CD4-positive, alpha-beta T cell treated with Interleukin-17A for 4 hours (primary cell): Measurements from ENCODE around the gene KIF16B.
"Not testable (repeated sequence)": the region's sequence is repeated elsewhere in the genome, so short reads cannot be mapped to it uniquely, and the experiment has no call there.

Source experiments
- DNase-seq: peaks from one replicate; pipeline ENCODE4 v3.0.0-alpha.2; 2020; ENCODE audit warnings: mixed read lengths

The KIF16B gene

DNA sequence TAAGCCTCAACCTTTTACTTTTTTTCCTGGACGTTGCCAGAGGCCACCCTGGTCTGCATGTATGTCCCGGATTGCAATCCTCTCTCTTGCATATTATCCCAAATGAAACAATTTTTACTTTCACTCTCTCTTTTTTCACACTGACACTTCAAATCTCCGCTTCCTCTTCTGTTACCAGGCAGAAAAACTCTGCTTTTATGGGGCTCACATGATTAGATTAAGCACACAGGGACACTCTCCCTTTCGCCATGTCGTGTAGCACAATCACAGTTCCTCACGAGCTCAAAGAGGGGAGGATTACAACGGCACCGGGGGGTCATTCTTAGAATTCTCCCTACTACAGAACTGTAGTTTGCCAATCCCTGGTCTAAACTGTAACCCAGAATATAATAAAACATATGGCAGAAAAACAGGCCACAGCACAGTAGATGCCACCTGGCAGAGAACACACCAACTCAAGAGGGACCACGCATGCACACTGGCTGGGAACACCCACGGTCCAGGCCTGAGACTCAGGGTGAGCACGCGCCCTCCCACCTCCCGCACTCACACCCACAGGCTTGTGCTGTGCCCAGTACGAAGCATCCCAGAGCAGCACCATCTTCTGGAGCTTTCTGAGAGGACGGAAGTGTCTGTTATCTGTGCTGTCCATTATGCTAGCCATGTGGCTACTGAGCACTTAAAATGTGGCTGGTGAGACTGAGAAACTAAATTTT lies 288.7 kb downstream of the KIF16B start:
- DNase-seq = no peak

DNA sequence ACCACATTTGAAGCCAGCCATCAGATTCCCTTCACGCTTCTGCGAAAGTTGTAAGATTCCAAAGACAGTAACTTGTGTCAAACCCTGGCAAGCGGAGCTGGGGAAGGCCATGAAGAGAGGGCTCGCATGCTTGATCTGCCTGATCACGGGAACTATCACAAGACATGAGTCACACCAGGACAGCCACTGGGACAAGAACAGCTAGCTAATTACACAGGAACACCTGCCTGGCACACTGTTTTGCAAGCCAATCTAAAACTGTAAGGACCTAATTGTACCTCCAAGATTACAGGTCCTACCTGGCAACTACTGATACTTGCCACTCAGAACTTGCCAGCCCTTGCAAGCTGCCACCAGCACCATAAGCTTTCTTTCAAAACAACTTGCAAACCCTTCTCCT lies 289.3 kb downstream of the KIF16B start:
- no peak for DNase-seq

DNA sequence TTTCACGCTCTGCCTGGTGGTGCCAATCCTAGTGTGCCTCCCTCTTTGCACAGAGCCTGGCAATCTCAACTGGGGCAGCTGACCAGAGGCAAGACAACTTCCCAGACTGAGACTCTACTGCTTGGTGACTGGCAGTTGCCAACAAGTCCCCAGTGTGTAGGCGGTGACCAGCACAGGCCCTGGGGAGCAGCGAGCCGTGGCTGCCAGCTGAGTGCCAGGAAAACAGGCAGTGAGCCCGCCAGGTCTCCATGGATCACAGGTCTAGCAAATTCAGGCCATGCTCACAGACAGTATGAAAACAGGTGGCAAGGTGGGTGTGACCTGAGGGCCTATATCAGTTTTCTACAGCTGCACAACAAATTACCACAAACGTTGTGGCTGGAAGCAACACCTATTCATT lies 289.9 kb downstream of the KIF16B start:
- DNase-seq = no peak

DNA sequence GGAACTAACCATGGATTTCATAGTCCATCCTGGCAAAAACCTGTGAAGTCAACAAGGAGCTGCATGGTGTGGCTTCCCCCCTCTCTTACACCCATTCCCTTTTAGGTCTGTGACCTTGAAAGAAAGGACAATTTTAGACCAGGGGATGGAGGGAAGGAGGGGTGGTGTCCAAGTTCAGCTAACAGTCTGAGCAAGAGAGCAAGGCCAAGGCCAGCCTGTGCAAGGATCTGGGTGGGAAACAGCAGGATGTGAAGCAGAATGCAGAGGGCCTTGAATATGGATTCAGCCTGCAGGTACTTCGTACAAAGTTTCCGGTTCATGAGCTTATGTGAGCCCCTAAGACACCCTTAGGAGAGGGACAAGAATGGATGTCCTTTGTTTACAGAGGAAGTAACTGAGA lies 293.0 kb downstream of the KIF16B start:
- no peak for DNase-seq

DNA sequence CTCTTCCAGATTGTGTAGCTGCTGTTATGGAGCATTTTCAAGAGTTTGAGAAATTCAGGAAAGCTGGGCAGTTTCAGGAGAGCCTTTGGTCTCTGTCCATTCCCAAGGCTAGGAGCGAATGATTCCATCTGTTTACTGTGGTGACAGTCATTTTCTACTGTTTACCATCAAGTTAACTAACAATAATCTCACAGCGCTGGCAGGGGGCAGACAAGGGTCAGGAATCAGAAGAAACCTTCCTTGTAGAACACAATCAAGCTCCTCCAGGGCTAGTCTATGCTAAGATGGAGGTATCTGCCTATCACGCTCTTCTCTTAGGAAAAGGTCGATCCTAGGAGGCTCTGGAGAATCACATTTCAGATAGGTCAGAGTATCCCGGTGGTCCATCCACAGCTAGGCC lies 293.9 kb downstream of the KIF16B start:
- DNase-seq = no peak

DNA sequence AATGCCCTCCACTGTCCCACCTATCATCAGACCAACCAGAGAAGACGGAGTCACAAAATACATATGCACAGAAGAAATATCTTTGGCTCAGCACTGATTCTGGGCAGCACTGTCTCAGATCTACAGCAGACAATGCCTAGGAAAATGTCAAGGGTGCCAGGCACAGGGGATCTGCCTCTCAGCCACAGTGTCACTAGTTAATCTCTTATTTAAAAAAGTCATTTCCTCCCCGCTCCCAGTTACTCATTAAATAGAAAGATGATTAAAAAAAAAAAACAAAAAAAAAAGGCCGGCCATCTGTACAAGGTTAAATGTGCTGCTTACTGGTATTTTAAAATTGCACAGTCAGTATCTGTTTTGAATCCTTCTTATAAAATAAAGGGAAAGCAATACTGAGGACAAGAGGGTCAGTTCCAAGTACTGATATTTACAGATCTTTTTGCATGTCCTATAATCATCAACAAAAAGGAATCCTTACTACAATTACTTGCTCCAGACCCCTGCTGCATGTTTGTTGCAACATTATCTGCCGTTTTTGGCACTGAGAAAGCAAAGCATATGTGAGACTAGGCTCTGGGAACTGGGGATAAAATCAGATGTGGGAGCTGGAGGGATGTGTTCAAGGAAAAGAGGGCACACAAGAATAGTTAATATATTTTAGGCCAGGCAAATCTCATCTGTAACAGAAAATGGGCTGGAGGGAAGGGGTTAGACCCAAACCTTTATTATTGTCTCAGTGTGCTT lies 299.3 kb downstream of the KIF16B start:
- no peak for DNase-seq

DNA sequence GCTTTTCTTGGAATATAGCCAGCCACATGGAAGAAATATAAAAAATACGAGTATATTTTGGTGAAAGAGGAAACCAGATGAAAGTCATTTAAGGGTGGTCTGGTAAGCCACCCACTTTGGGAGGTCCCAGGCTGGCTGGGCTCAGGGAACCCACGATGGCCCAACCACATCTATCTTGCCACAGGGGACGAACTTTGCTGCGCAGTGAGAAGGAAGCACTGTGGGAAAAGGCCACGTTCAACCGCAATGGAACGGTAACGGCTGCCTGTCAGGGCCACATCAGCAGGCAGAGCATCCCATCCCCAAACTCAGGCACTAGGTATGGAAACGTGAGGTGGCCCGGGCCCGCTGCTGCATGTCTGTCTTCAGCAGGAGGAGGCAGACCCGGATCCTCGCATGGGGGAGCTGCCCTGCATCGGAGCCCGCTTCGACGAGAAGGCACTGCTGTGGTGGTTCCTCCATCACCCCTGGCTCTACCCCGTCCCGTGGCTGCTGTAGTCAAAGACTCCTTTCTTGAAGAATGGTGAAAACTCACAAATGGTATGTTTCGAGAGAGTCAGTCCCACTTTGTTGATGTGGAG lies 300.4 kb downstream of the KIF16B start:
- no peak for DNase-seq

DNA sequence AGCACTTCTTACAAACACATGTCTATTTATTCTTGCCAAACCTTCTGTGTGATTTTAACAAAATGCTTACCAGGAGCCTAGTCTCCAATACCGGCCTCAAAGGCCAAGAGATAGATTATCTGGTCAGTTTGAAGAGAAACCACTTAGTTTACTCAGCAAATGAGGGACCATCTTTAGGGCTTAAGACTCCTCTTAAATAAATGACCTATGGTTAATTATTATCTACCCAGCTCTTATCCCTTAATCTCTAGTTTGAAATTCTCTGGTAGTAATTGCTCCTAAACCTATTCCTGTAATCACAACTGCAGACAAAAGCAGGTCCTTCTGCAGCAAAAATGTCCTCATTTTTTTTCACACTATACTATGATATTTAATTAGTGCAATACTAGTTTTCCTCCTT lies 301.8 kb downstream of the KIF16B start:
- no peak for DNase-seq

DNA sequence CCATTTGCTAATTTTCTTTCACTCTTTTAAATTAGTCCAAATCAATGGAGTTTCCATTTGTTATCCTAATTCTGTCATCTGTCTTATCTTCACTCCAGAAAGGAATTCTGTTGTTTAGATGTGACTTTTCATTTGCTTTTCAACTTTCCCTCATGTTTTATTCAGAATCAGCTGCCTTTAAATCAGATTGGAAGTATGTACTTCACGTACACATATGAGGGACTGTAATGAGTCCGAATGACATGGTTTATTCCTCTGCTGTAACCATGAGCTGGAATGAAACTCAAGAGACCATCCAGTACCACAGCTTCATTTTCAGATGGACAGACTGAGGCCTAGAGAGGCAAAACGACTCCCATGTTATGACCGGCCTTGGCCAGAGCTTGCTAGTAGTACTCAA lies 302.3 kb downstream of the KIF16B start:
- no peak for DNase-seq

DNA sequence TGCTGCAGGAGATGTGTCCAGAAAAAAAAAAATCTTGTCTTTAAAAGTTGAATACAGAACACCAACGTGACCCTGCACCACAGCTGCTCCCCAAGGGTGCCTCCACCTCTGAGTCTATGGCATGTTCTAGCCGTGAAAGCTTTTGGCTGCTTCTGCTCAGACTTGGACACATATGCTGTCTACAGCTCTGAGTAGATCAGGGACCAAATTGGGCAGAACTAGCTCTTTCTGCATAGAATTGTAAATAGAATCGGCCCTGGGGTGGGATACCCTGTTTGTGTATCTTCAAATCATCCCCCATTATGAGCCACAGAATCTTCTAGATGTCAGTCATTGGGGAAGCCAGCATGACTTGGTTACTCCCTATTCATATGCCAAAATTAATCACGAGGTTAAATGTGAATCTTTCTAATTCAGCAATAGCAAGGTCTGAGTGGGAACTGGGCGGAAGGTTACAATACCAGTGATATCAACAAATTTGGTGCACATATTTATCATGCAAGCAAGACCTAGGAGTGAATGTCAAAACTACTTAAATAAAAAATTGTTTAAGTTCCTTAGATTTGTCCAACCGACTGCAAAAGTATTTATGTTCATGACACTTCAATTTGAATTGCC lies 302.8 kb downstream of the KIF16B start:
- no peak for DNase-seq

DNA sequence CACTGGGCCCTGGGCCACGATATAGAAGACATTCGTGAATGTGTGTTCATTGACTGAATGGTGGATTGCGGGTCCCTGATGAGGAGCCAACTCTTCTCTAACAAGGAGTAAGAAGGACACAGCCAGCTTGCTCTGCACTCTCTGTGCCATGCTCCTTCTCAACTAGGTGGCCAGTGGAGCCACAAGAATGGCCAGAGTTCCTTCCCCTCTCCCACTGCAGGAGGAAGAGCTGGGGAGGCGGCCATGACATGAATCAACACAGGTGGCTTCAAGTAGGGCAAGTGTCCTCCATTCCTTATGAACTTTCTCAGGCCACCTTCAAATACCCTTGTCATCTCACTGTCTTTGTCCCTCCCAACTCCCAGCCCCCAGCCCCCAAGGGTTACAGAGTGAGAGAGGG lies 305.7 kb downstream of the KIF16B start:
- DNase-seq = no peak

DNA sequence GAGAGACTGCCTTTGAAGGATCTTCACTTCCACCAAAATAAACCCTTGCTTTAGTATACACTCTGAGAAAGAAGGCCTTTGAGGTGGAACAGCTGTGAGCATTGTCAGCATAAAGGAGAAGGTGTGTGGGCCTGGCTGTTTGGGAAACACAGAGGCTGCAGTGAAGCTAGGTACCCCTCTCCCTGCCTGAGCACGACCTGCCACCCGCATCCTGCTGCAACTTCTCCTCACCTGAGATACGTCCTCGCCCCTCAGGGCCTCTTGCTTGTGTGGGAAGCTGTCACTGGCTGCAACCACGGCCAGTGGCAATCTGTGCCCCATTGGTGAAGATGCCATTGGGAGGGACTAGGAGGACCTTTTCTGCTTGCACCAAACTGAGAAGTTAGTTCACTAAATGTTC lies 307.9 kb downstream of the KIF16B start:
- DNase-seq = no peak

DNA sequence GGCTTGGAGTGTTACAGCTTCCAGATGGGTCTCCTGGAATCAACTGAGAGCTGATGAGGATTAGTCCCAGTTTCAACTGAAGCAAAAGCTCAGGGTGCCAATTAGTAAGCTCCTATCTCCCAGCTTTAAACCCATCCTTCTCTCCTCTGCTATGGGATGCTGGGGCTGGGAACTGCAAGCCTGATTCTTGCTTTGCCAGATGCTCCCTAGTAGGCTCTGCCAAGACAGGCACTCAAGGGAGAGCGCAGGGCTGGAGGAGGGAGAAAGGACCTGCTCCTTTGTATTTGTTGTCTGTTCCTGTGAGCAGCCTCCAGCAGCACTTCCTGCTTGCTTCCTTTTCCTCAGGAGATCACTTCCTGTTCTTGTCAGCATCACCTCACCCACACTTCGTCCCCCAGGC lies 309.7 kb downstream of the KIF16B start:
- no peak for DNase-seq

DNA sequence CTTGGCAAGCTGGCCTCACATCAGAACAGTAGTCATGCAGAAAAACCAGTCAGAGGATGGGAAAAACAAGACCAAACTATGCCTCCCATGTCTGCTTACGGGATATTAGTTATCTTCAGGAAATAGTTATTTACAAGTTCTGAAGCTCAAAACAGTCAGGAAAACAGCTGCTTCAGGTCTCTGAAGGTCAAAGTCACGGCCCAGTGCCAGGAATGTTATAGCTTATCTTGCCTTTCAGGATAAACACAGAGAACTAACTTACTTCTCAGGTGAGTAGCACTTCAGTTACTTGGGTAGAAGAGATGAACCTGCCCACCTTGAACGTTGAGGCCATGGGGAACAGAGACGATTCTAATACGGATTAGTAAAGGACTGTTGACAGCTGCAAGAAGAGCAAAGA lies 310.7 kb downstream of the KIF16B start:
- DNase-seq = no peak

DNA sequence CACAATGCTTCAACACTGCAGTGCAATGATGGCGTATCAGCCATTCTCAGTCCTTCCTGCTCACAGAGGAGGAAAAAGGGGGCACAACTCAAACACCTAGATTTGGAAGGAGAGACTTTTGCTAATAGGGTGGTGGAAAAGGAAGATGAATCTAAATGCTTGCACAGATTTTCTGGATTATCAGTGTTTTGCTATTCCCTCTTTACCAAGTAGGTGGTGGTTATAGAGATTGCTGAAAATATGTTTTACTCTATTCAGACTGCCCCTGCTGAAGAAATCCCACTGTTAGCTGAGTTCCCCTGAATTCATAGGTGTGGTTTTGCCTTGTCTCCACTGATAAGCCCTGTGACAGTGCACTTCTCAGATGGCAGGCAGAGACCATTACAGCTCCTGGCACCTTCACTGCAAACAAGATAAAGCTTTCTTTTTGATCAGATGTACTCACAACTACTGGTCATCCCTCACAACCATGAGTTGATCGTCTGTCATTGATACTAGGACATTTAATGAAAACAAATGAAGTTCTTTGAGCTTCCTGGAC lies 311.4 kb downstream of the KIF16B start:
- DNase-seq = no peak

DNA sequence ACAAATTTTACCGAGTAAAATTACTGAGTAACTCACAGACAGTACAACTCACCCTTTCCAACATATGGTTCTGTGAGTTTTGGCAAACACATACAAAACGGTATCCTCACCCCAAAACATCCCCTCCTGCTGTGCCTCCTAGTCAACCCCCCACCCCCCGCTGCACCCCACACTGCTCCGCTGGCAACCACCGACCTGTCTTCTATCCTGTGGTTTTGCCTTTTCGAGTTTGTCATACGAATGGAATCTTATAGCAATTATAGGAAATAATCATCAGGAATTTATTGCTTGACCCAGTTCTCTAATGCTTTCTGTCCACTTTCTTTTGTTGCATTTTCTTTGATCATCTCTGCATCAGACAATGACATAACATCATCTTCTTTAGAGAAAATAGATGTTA lies 312.3 kb downstream of the KIF16B start:
- no peak for DNase-seq

DNA sequence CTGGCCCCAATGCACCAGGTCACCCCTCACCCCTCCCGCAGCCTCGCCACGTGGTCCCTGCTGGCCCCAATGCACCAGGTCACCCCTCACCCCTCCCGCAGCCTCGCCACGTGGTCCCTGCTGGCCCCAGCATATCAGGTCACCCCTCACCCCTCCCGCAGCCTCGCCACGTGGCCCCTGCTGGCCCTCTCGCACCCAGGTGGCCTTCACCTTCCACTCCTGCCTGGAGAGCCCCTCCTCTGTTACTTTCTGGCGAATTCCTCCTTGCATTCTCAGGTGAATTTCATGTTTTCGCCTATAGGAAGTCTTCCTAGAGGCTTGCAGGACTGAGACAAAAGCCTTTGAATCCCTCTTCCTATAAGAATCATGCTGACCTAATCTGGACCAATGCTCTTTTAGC lies 313.1 kb downstream of the KIF16B start:
- DNase-seq = not testable (repeated sequence)

DNA sequence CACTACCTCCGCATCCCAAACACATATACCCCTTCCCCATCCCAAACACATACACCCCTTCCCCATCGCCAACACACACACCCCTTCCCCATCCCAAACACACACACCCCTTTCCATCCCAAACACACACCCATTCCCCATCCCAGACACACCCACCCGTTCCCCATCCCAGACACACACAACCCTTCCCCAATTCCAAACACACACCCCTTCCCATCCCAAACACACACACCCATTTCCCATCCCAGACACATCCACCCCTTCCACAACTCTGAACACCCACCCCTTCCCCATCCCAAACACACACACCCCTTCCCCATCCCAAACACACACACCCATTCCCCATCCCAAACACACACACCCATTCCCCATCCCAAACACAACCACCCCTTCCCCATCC lies 314.5 kb downstream of the KIF16B start:
- DNase-seq = no peak

DNA sequence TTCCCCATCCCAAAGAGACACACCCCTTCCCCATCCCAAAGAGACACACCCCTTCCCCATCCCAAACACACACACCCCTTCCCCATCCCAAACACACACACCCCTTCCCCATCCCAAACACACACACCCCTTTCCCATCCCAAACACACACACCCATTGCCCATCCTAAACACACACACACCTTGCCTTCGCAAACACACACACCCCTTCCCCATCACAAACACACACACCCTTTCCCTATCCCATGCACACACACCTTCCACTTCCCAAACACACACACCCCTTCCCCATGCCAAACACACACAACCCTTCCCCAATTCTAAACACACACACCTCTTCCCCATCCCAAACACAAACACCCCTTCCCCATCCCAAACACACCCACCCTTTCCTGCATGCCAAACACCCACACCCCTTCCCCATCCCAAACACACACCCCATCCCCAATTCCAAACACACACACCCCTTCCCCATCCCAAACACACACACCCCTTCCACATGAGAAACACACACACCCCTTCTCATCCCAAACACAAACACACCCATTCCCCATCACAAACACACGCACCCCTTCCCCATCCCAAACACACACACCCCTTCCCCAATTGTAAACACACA lies 315.3 kb downstream of the KIF16B start:
- DNase-seq = no peak

DNA sequence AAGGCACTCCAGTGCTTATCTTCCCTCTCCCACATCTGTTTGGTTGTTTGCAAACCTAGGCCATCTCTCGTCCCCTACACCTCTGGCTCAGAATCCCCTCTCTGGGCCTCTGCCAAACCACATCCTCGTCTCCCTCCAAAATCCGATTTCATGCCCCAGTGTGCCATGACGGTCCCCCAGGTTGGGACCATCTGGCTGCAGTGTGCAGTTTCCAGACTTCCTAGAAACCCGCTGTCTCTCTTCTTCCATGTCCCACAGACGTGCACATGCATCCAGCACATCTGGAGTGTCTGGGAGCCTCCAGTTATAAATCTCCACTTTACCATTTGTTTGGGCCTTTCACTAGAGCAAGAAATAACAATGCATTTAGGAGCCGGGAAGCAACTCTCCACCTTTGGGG lies 316.2 kb downstream of the KIF16B start:
- DNase-seq = no peak

DNA sequence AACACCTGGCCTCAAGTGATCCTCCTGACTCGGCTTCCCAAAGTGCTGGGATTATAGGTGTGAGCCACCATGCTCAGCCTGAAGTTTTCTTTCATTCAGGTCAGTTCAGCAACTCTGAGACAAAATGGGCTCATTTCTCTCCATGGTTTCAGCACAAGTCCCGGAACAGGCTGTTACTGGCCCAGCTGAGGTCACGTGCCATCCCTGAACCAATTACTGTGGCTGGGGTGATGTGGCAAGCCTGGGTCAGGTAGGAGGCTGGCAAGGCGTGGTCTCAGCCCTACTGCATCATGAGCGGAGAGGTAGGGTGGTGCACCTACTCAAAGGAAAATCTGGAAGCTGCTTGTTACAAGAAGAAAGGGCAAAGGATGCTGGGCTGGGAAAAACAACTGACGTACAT lies 326.4 kb downstream of the KIF16B start:
- no peak for DNase-seq

DNA sequence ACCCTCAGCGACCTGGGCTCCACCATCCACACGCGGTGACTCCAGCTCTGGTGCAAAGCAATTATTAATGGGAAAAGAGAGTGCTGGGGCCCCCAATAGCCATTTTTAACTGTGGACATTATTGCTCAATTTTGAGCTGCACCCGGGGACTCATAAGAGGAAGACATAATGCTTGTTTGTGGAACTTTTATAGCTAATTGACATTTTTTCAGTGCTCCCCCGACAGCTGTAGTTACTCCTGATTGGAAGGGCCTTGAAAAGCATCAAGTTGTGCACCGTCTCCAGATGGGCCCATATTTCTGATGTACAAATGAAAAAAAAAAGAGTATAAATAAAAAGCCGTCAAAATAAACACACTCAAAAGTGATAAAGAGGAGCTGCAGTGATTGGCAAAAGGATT lies 327.0 kb downstream of the KIF16B start:
- no peak for DNase-seq

DNA sequence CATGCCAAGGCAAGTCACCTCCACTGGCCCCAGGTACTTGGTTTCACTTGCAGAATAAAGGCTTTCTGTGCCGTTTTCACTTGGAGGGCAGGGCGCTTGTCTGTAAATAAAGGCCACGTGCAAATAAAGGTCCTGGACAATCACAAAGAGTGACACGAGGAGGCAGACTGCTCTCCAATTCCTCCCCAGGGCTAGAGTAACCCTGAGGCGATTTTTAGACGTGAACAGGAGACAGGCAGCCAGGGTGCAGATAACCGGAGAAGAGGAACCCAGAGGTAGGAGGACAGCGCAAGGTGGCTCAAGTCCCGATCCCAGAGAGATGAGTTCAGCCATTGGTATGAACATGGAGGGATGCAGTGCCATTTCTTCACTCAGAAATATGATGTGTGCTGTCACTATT lies 327.4 kb downstream of the KIF16B start:
- no peak for DNase-seq
